SK-N-SH (cell line): ENCODE data around the gene FOSB. TPM values are rescaled to one million over a fixed set of nuclear protein-coding genes. Genes with fewer than 3 reads are reported as not detected.

ENCODE experiments used
- CTCF ChIA-PET: fragments of 300-600, 350-600 bp; formaldehyde crosslinking; extraction: SDS; loops from one replicate; lab custom pipeline; 2021; lab: Yijun Ruan, JAX
- POLR2A ChIA-PET: fragments of 350-600 bp; sonication (Branson Sonifier 250); formaldehyde crosslinking; extraction: SDS; loops from one replicate; lab custom pipeline; 2020; ENCODE audit warnings: antibody characterized with exemption, inconsistent platforms; lab: Yijun Ruan, JAX
- DNase-seq: peaks from one replicate; pipeline ENCODE4 v3.0.0; 2012
- H2AFZ ChIP-seq: fragments of 200-600 bp; sonication (generic); 2 replicates; pipeline ENCODE4 v1.8.1; 2016; ENCODE audit warnings: antibody characterized with exemption, mild to moderate bottlenecking, low read depth
- H3F3A ChIP-seq: fragments of 200-600 bp; sonication (generic); replicated peaks from 2 replicates; pipeline ENCODE3; 2016; ENCODE audit warnings: antibody characterized with exemption, mild to moderate bottlenecking; ENCODE audit not compliant: insufficient read depth
- H3K27ac ChIP-seq, 2 experiments: fragments of 200-500 bp in 1 of 2; fragments of 200-600 bp in 1 of 2; sonication (Bioruptor generic) in 1 of 2; sonication (generic), shearing (Covaris generic) in 1 of 2; 2 replicates each; pipeline versions ENCODE4 v1.5.1 to v1.6.1; 2014 to 2016; ENCODE audit warnings: low read depth in 2 of 2, inconsistent platforms in 1 of 2, low read length in 1 of 2, mild to moderate bottlenecking in 1 of 2, mixed read lengths in 1 of 2
- H3K27me3 ChIP-seq: fragments of 200-600 bp; sonication (generic), shearing (Covaris generic); 2 replicates; pipeline ENCODE4 v1.6.1; 2016; ENCODE audit warnings: mixed run types; ENCODE audit not compliant: insufficient read depth
- H3K36me3 ChIP-seq, 2 experiments: fragments of 200-500 bp in 1 of 2; fragments of 200-600 bp in 1 of 2; sonication (Bioruptor generic) in 1 of 2; sonication (generic) in 1 of 2; replicated peaks in 1 of 2; 2 replicates each; pipeline versions ENCODE3 to v1.5.1; 2014 to 2016; ENCODE audit warnings: low read length in 1 of 2, mild to moderate bottlenecking in 1 of 2; ENCODE audit not compliant: insufficient read depth in 2 of 2, control insufficient read depth in 1 of 2
- H3K4me1 ChIP-seq, 2 experiments: fragments of 200-500 bp in 1 of 2; fragments of 200-600 bp in 1 of 2; sonication (Bioruptor generic) in 1 of 2; sonication (generic), shearing (Covaris generic) in 1 of 2; 2 replicates each; pipeline versions ENCODE4 v1.5.1 to v1.6.1; 2014 to 2016; ENCODE audit warnings: low read depth in 1 of 2, low read length in 1 of 2, mixed run types in 1 of 2; ENCODE audit not compliant: insufficient read depth in 2 of 2, control insufficient read depth in 1 of 2
- H3K4me2 ChIP-seq: fragments of 200-600 bp; sonication (generic), shearing (Covaris generic); 2 replicates; pipeline ENCODE4 v1.6.1; 2017; ENCODE audit warnings: mixed run types
- H3K4me3 ChIP-seq, 2 experiments: fragments of 200-500 bp in 1 of 2; fragments of 200-600 bp in 1 of 2; sonication (Bioruptor generic) in 1 of 2; sonication (generic), shearing (Covaris generic) in 1 of 2; 2 replicates each; pipeline versions ENCODE4 v1.5.1 to v1.8.1; 2014 to 2016; ENCODE audit warnings: low read depth in 2 of 2, inconsistent platforms in 1 of 2, low read length in 1 of 2, mild to moderate bottlenecking in 1 of 2, mixed read lengths in 1 of 2, moderate library complexity in 1 of 2
- H3K79me2 ChIP-seq: fragments of 200-600 bp; sonication (generic); 2 replicates; pipeline ENCODE4 v1.8.1; 2017; ENCODE audit warnings: mild to moderate bottlenecking; ENCODE audit not compliant: insufficient read depth
- H3K9ac ChIP-seq: fragments of 200-600 bp; sonication (generic); 2 replicates; pipeline ENCODE4 v1.6.1; 2017; ENCODE audit warnings: mixed run types
- H3K9me2 ChIP-seq: fragments of 200-600 bp; sonication (generic); 2 replicates; pipeline ENCODE4 v1.6.1; 2017; ENCODE audit warnings: mixed run types
- H3K9me3 ChIP-seq: fragments of 200-600 bp; sonication (generic); 2 replicates; pipeline ENCODE4 v1.6.1; 2017; ENCODE audit warnings: mixed run types, mild to moderate bottlenecking, moderate library complexity
- H4K20me1 ChIP-seq: fragments of 200-600 bp; sonication (generic); 2 replicates; pipeline ENCODE4 v1.6.1; 2017; ENCODE audit warnings: mild to moderate bottlenecking, mixed run types; ENCODE audit not compliant: insufficient read depth
- CHD2 ChIP-seq: fragments of 150-350 bp; IDR thresholded peaks from 2 replicates; pipeline ENCODE4 v1.6.1; 2018; ENCODE audit warnings: low read length; ENCODE audit not compliant: partially characterized antibody
- ELF1 ChIP-seq: IDR thresholded peaks from 2 replicates; pipeline ENCODE4 v1.4.0; 2012
- EP300 ChIP-seq, 2 experiments: IDR thresholded peaks; 2 replicates each; pipeline versions ENCODE4 v1.4.0 to v1.6.1; 2012; ENCODE audit warnings: borderline replicate concordance in 1 of 2, low read depth in 1 of 2, low read length in 1 of 2
- FOSL2 ChIP-seq: IDR thresholded peaks from 2 replicates; pipeline ENCODE4 v1.4.0; 2012; ENCODE audit warnings: low read depth, mild to moderate bottlenecking, moderate library complexity, borderline replicate concordance
- FOXJ3 ChIP-seq: sonication (generic); formaldehyde crosslinking; IDR thresholded peaks from 2 replicates; pipeline ENCODE4 v1.5.1; 2020; ENCODE audit warnings: mild to moderate bottlenecking, missing genetic modification reagents
- GATA2 ChIP-seq: sonication (generic); formaldehyde crosslinking; IDR thresholded peaks from 2 replicates; pipeline ENCODE4 v1.5.0; 2020; ENCODE audit warnings: mild to moderate bottlenecking, missing genetic modification reagents
- JUND ChIP-seq: IDR thresholded peaks from 2 replicates; pipeline ENCODE4 v1.4.0; 2012
- MEF2A ChIP-seq: IDR thresholded peaks from 2 replicates; pipeline ENCODE4 v1.4.0; 2012; ENCODE audit warnings: low read depth, borderline replicate concordance
- NFIC ChIP-seq: IDR thresholded peaks from 2 replicates; pipeline ENCODE4 v1.4.0; 2012; ENCODE audit warnings: borderline replicate concordance
- POLR2AphosphoS5 ChIP-seq: IDR thresholded peaks from 2 replicates; pipeline ENCODE4 v1.6.1; 2012; ENCODE audit warnings: low read depth, low read length
- RCOR1 ChIP-seq: fragments of 150-350 bp; IDR thresholded peaks from 2 replicates; pipeline ENCODE4 v1.6.1; 2017; ENCODE audit warnings: antibody characterized with exemption, low read length
- REST ChIP-seq: IDR thresholded peaks from 2 replicates; pipeline ENCODE4 v1.6.1; 2012; ENCODE audit warnings: mild to moderate bottlenecking, low read depth, low read length, moderate library complexity
- RFX5 ChIP-seq: IDR thresholded peaks from 2 replicates; pipeline ENCODE4 v1.6.1; 2012; ENCODE audit warnings: mild to moderate bottlenecking, improper control_type of control experiment, low read length
- TEAD4 ChIP-seq: IDR thresholded peaks from 2 replicates; pipeline ENCODE4 v1.4.0; 2012; ENCODE audit warnings: mild to moderate bottlenecking, borderline replicate concordance; ENCODE audit not compliant: insufficient read depth
- ZBTB33 ChIP-seq: IDR thresholded peaks from 2 replicates; pipeline ENCODE4 v1.4.0; 2012; ENCODE audit warnings: low read depth, borderline replicate concordance
- WGBS: methylation state at CpG from one replicate; pipeline ENCODE4 v1.1.6; 2017; ENCODE audit warnings: low lambda C conversion rate; 5-methylcytosine and 5-hydroxymethylcytosine counted together
- polyA plus RNA-seq, 3 experiments: library from polyadenylated mRNA; depleted of rRNA; stranded (reverse); fragments of >200 nt; gene quantifications; 2 replicates each; pipeline ENCODE4 v1.2.3, GENCODE V29; 2012
- TF ChIP-seq, protein P1 (sequence below): fragments of 150-350 bp; IDR thresholded peaks from 2 replicates; pipeline ENCODE4 v1.6.1; 2016; ENCODE audit warnings: mild to moderate bottlenecking, low read depth, low read length

Gene FOSB
- polyA plus RNA-seq, 1 of the 3 experiments (the other 2 are of a cell fraction): 78.2 TPM

DNA sequence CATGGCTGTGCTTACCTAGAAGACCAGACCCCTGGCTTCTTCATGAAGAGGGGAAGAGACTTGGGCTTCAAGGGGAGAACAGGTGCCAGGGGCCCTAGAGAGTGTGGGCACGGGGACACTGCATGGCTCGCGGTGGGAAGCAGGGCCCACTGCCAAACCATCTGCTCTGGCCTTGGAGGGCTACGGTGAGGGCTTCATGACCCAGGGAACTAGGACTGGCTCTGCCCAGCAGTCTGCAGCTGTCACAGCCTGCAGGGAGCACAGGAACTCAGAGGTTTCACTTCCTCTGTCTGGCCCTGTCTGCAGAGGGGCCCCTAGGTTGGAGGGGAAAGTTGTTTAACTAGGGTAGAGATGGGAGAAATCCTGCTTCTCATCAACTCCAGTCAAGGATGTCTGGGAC lies 48.4 kb upstream of the FOSB start:
- peaks cover 9 to 37% of the 10 kb centered on the region in 2 experiments for H3K36me3 ChIP-seq
- peaks cover 7 to 11% of the 10 kb centered on the region in 2 experiments; a peak in 3 of 4 replicates for H3K4me1 ChIP-seq
- CTCF ChIA-PET: interaction anchor here (1.2 to 2.7 kb wide), 2 partner anchors 20 to 59 kb away, joined by 3 to 10 read pairs; no protein-coding TSS in a partner anchor

More for the DNA sequence above, 48.4 kb upstream of the FOSB start:
- Histone ChIP-seq H3K79me2 (peaks cover 45% of the 10 kb centered on the region), H3K27me3 (no peaks in the 10 kb centered on the region), H3K4me3 (no peak overlapping the region), H3K9me3 (no peaks in the 10 kb centered on the region), H3K9ac (no peak overlapping the region), H3F3A (peaks cover 12% of the 10 kb centered on the region), H3K27ac (no peak overlapping the region), H3K4me2 (no peak overlapping the region), H3K9me2 (no peaks in the 10 kb centered on the region), H4K20me1 (no peaks in the 10 kb centered on the region; the same call in 1 of the 2 replicates), H2AFZ (no peak overlapping the region)
- WGBS: 100% methylated on average over 1 of the region's 4 CpGs
- TF ChIP-seq REST (no peak), FOSL2 (no peak), GATA2 (CRISPR knock-in tag) (no peak), POLR2AphosphoS5 (no peak), RFX5 (no peak), EP300 (IDR thresholded peaks at IDR 0.05; ENCODE audit: borderline replicate concordance in 1 of 2, low read depth in 1 of 2, low read length in 1 of 2) (no peak), FOXJ3 (CRISPR knock-in tag) (no peak), CHD2 (no peak), TEAD4 (no peak), JUND (no peak), RCOR1 (no peak), ZBTB33 (no peak), MEF2A (no peak), ELF1 (no peak), NFIC (no peak)
- TF ChIP-seq, protein P1, sequence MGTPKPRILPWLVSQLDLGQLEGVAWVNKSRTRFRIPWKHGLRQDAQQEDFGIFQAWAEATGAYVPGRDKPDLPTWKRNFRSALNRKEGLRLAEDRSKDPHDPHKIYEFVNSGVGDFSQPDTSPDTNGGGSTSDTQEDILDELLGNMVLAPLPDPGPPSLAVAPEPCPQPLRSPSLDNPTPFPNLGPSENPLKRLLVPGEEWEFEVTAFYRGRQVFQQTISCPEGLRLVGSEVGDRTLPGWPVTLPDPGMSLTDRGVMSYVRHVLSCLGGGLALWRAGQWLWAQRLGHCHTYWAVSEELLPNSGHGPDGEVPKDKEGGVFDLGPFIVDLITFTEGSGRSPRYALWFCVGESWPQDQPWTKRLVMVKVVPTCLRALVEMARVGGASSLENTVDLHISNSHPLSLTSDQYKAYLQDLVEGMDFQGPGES: no peak
- POLR2A ChIA-PET: no interaction called here
- DNase-seq: no peak
